NCI-H1436 treated with DMSO at 0.1 percent for 48 hours (cell line): ENCODE results near the gene CELA2B.
"Not testable (repeated sequence)": the region's sequence is repeated elsewhere in the genome, so short reads cannot be mapped to it uniquely, and the experiment has no call there.

Source experiments
- DNase-seq: peaks from one replicate; lab custom pipeline; 2025; lab: John Stamatoyannopoulos, UW

Gene CELA2B

DNA sequence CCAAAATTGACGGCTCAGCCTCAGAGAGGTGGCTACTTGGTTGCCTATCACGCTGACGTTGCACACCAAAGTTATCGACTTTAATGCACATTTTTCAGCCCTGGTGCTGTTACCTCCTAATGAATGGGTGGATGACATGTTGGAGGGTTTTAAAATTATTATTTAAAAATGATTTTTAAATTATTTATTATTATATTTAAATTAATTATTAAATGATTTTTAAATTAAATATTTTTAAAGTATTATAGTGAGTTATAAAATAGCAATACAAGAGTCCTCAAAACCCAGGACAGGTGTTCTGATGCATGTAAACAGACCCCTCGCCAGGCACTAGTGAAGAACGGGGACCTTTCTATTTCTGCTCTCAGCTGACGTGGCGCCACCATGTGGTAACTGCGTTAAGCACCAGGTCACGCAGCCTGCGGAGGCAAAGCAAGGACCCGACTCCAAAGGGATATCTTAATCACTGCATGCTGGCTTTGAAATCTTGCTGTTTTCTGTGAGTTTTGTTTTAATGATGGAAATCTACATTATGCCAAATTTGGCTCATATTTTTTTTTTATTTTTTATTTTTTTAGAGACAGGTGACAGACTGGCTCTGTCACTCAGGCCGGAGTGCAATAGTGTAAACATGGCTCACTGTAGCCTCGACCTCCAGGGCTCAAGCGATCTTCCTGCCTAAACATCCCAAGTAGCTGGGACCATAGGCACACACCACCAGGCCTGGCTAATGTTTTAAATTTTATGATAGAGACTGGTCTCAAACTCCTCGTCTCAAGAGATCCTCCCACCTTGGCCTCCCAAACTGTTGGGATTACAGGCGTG is 25.5 kb downstream of the CELA2B start:
- DNase-seq: peak; percentile 1

DNA sequence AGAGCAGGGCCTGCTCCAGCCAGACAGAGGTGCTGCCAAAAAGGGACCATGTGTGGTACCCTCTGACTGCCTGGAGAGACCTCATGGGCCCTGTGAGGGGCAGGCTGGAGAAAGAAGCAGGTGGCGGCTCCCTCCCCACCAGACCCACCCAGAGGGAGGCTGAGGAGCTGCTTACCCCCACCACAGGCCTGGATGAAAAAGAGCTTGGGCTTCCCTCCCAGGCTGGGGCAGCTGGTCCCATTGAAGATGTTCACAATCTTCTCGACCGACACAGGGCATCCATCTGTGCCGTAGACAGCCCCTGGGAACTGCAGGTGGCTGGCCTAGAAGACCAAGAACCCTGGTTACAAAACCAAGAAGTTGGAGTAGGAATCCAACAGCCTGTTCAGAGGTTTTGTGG is 28.5 kb downstream of the CELA2B start:
- DNase-seq: no peak

DNA sequence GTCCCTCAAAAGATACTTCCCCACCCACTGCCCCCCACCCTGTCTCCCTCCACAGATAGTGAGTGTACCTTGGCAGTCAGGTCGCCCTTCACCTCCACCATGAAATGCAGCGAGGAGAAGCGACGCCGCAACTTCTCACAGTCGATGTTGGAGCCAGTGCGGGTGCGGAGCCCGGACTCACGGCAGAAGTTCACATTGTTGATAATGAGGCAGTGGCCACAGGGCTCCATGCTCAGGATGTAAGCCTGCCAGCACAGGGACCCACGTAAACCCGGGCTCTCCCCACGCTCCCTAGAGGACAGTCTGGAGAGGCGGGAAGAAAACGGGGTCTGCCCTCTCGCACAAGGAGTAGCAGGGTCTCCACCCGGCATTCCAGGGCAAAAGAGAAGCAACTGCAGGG is 30.9 kb downstream of the CELA2B start:
- DNase-seq: no peak

DNA sequence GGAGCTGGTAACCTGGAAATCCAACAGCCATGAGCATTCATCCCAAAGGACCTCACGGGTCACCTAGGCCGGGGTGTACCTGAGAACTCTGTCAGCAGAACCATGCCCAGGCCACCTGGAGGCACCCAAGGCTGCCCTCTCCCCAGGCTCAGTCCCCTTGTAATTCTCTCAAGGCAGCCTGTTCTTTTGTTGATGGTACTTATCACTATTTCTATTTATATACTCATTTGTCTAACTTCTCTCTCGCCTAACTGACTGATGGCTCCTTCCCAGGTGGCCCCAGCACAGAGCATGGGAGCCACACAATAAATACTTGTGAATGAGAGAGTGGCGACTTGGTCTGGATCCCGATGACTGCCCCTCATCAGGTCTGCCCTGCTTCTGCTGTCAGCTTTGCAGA is 31.4 kb downstream of the CELA2B start:
- DNase-seq: no peak

DNA sequence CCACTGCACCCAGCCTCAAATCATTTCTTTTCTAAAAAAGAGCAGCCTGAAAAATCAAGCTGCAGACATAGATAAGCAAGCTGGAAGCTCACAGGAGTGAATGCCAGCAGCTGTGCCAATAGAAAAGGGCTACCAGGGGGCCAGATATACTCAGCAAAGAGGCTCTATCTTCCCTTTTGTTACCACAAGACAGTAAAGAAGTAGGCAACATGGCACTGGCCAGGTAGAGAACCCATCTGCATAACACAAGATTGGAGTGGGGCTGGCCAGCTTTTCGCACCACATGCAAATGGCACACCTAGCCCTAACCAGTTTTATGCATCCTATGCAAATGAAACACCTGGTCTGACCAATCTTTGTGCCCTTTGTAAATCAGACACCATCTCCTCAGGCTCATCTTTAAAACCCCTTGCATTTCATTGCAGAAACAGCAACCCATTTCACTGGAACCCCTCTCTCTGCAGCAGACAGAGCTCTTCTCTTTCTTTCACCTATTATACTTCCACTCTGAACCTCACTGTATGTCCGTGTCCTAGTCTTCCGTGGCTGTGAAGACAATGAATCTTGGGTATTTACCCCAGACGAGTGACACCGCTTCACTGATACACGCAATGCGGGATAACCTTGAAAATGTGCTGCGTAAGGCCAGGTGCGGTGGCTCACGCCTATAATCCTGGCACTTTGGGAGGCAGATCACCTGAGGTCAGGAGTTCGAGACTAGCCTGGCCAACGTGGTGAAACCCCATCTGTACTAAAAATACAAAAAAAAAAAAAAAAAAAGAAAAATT is 33.0 kb downstream of the CELA2B start:
- no peak for DNase-seq

DNA sequence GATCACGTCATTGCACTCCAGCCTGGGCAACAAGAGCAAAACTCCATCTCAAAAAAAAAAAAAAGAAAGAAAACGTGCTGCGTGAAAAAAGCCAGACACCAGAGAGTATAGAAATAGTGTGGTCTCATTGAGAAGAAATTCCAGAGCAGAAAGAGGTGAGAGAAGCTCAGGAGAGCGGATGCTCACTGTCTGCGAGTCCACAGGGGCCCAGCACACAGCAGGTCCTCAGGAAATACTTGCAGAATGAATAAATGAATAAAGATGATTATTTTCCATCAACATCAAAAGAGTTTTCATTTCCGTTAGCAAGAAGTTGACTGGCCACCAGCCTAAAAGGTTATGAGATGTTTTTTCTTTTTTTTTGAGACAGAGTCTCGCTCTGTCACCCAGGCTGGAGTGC is 33.7 kb downstream of the CELA2B start:
- DNase-seq: no peak

DNA sequence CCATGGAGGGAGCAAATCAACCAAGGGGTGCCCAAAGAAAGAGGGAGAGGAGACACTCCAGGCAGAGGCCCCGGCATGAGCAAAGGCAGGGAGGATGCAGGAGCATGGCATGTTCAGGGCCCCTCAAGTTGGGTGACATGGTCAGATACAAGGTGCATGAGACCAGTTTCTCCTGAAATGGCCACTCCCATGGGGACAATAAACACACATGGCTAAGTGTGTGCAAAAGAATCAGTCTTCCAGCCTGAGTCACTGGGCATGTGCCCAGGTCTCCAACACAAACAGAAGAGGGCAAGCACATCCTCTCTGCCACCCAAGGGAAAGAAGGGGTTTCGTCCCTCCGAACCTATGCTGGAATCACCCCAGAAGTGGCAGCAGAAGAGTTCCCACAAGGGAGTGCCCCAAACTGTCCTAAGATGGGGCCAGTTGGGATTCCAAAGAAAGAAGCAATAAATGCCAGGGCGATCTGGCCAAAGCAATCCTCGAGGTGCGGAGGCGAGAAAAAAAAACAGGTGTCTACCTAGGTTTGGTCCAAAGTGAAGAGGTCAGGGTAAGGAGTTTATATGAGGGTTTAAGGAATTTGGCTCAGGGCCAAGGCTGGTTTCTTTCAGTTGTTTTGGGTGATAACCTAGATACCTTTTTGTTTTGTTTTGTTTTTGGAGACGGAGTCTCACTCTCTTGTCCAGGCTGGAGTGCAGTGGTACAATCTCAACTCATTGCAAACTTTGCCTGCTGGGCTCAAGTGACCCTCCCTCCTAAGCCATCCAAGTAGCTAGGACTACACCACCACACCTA is 34.9 kb downstream of the CELA2B start:
- no peak for DNase-seq

DNA sequence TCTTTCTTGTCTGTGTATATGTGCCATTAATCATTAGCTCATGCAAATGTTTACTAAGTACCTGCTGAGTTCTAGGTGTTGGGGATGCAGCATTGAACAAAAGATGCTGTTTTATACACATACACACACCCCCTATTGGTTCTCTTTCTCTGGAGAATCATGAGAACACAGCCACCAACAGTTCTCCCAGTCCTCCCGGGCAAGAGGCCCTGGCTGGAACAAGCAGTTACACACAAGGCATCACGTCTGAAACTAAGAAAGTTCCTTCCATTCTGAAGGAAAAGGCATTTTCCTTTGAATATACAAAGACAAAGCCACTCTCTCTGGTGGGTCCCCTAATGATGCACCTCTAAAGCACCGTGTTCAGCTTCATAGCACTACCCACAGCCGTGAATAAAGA is 37.3 kb downstream of the CELA2B start:
- no peak for DNase-seq

DNA sequence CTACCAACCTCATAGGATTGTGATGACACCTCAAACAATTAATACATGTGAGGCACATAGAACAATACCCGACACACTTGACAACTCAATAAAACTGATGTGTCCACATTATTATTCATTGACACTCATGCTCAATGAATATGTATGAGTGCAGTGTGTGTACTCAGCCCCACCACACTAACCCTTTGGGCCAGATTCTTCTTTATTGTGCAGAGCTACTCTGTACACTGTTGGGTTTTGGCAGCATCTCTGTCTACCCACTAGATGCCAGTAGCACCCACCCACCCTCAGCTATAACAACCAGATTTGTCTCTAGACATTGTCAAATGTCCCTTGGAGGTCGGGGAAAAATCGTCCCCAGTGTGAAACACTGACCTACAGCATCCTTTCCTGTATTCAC is 38.0 kb downstream of the CELA2B start:
- no peak for DNase-seq

DNA sequence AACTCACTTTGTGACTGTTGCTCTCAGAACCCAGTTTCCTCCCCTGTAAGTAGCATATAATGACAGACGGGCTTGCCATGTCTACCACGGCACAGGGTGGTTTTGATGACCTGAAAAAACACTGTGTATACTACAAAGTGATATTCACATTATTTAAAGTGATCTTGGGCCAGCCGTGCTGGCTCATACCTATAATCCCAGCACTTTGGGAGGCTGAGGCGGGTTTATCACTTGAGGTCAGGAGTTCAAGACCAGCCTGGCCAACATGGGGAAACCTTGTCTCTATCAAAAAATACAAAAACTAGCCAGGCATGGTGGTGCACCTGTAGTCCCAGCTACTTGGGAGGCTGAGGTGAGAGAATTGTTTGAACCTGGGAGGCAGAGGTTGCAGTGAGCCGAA is 38.7 kb downstream of the CELA2B start:
- not testable (repeated sequence) for DNase-seq

DNA sequence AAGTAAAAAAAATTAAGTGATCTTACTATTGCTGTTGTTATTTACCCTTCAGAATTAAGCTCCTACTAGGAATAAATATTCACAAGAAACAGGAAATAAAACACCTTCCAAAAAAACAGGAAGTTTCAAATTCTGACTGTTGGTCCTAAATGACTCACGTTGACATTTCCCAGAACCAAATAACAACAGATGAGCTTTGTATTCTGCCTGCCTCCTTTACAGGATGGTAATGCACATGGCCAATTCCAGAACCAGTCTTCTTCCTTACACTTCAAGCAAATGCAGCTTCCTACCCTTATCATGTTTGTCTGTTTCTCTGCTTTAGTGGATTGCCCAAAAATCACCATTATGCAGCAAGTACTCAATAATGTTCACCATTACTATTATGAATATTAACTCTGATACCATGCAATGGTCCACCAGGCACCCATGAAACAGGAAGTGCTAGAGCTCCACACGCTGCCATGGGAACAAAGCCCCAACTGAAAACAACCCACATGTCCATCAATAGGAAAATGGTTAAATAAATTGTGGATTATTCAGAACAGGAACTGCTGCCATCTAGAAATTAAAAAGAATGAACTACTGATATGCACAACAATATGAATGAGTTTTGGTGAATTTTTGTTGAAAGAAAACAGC is 39.2 kb downstream of the CELA2B start:
- DNase-seq: no peak

DNA sequence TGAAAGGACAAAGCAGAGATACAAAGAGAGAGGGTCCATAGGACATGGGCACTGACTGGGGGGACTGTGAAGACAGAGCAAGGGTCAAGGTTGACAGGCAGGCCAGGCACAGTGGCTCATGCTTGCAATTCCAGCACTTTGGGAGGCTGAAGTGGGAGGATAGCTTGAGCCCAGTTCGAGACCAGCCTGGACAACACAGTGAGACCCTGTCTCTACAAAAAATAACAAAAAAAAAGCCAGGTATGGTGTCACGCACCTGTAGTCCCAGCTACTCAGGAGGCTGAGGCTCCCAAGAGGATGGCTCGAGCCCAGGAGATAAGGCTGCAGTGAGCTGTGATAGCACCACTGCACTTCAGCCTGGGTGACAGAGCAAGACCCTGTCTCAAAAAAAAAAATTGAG is 43.7 kb downstream of the CELA2B start:
- no peak for DNase-seq

DNA sequence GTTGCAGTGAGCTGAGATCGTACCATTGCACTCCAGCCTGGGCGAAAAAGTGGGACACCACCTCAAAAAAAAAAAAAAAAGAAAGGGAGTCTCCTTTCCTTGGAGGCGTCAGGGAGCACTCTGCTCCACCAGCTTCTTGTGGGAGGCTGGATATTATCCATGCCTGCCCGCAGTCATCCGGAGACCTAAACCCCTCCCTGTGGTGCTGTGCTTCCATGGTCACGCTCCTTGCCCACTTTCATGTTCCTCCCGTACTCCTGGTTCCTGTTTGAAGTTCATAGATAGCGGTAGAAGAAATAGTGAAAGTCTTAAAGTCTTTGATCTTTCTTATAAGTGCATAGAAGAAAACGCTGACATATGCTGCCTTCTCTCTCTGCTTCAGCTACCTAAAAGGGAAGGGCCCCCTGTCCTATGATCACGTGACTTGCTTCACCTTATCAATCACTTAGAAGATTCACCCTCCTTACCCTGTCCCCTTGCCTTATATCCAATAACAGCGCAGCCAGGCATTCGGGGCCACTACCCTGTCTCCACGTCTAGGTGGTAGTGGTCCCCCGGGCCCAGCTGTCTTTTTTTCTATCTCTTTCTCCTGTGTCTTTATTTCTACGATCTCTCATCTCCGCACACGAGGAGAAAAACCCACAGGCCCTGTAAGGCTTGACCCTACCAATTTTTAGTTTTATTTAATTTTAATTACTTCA is 45.5 kb downstream of the CELA2B start:
- not testable (repeated sequence) for DNase-seq

DNA sequence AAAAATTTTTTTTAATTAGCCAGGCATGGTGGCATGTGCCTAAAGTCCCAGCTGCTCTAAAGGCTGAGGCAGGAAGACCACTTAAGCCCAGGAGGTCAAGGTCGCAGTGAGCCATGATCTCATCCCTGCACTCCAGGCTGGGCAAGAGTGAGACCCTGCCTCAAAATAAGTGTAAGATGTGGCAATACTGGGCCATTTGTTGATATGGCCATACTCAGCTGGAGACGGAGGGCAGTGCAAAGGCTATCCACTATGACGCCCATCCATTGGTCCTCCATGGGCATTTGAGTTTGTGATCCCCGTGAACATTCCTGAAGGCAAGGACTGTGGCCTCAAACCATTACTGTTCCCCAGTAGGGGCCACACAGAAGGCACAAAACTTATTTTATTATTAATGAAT is 46.6 kb downstream of the CELA2B start:
- DNase-seq: no peak

DNA sequence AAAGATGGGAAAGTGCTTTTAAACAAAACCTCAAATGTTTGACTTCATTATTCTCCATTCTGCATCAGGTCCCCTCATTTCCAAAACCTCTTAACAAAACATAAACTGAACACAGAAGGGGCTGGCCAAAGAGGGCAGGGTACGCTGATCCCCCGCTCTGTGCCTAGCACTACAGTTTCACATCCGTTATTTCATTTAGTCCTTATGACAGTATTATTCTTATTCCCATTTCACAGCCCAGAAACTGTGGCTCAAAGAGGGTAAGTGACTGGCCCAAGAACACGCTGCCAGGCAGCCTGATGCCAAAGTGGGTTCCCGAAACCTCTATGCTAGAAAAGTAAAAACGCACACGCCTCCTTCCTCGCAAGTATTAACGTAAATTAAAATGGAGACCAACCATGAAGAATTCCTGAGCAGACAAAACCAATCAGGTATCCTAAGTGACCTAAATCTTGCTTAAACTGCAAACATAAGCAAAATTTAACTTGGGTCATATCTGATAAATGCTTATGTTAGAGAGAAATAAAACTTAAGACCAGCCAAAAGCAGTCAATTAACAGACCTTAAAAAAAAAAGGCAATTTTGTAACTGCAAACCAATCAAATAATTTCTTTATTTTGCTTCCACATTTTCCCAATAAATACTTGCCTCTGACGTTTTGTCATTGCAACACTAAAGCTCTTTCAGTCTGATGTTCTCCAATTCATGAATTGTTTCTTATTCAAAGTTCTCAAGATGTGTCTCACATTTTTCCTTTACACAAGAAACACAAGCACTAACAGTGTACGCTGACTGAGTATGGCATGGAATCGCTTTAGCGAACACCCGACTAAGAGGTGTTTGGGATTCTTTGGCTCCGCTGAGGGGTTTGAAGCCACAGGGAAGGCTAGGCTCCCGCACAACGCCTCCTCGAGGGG is 47.5 kb downstream of the CELA2B start:
- no peak for DNase-seq

DNA sequence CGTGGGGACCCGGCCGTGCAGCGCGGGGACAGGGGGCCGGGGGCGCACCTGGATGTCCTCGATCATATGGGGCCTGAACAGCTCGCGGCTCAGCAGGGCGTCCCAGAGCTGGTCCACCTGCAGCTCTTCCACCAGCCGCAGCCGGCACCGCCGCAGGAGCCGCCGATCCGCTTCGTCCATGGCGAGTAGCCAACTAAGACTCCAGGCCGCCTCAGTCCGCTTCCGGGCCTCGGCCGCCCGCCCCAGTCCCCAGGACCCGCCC is 48.0 kb downstream of the CELA2B start, which contains the start of gene CASP9:
CASP9 (minus strand) TSS at position 195 of the 262 bp plus-strand sequence; CDS start at position 180, 15 bp downstream.
- DNase-seq: no peak

DNA sequence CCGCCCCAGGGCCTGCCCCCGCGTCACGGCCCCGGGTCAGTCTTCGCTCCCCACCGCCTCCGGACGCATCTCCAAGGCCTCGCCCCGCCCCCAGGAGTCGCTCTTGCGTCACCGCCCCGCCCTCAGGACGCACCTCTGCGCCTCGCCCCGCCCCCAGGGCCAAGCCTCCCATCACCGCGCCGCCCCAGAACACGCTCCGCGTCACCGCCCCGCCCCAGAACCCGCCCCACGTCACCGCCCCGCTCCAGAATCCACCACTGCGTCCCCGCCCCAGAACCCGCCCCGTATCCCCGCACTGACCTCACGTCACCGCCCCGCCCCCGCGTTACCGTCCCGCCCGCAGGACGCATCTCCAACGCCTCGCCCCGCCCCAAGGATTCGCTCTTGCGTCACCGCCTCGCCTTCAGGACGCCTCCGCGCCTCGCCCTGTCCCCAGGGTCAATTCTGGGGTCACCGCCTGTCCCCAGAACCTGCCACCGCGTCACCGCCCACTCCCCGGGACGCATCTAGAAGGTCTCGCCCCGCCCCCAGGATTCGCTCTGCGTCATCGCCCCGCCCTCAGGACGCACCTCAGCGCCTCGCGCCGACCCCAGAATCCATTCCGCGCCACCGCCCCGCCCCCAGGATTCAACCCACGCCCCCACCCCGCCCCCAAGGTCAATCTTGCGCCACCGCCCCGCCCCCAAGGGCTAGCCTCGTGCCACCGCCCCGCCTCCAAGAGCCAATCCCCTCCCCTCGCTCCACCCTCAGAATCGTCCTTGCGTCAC is 48.6 kb downstream of the CELA2B start:
- DNase-seq: peak; percentile 91

DNA sequence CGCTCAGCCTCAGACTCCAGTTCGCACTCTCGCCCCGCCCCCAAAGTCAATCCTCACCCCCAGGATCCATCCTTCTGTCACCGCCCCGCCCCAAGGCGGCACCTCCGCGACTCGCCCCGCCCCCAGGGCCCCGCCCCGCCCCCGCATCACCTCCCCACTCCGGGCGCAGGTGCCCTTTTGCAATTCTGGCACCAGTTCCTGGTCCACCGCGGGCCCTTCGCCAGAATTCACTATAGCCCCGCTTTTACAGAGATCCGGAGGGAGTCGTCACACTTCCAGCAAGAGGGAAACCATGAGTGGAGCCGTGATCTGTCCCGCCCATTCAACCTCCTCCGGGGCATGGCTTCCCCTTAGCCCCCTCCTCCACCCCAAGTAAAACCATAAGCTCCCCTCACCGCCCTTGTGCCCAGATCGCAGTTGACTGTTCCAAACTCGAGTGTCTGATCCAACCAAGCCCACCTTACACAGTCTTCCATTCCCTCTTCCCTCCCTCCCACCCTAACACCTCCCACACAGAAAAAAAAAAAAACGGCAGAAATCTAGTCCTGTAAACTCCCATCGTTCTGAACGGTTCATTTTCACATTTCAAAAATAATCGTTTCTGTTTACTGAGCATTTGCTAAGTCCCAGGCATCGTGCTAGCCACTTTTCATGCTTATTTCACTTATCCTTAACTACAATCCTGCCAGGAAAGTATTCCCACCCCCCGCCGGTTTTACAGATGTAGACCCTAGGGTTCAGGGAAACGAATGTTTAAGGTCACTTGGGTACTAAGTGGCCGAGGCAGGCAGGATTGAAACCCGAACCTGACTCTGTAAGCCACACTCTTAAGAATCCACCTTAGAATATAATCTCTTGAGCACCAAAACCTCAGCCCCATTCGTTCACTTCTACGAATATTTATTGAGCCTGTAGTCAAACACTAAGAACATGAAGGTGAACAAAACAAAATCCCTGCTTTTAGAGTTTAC is 49.4 kb downstream of the CELA2B start:
- DNase-seq: no peak
